ENCODE measurements around the gene PHLDA1. TPM values are rescaled to one million over a fixed set of nuclear protein-coding genes. Genes with fewer than 3 reads are reported as not detected.
"Not testable (repeated sequence)": the region's sequence is repeated elsewhere in the genome, so short reads cannot be mapped to it uniquely, and the experiment has no call there.

The PHLDA1 gene
- total and polyA plus RNA-seq, 2 experiments from 2014 or later = 11.7 to 21.6 TPM

- not testable (repeated sequence) for H2AFZ ChIP-seq
Observed at GRCh38 chr12:75983851-75984250, 47.7 kb downstream of the PHLDA1 start.

GRCh38 chr12:75982979-75983660, 48.5 kb downstream of the PHLDA1 start:
- Mint-ChIP-seq H3K9me3 (peaks cover 4% of the 10 kb centered on the region), H3K27ac (no peak overlapping the region)
- no peak for TF ChIP-seq REST (IDR thresholded peaks at IDR 0.05; ENCODE audit: unreplicated experiment)
- TF ChIP-seq JUNB (IDR thresholded peaks at IDR 0.05; ENCODE audit: unreplicated experiment) = no peak
- TF ChIP-seq ZNF114 (CRISPR knock-in tag; IDR thresholded peaks at IDR 0.05) = no peak
- TF ChIP-seq NANOG (IDR thresholded peaks at IDR 0.05; ENCODE audit: borderline replicate concordance) = no peak
- no peak for TF ChIP-seq CREB1 (CRISPR knock-in tag; IDR thresholded peaks at IDR 0.05; ENCODE audit: low read depth)
- TF ChIP-seq POLR2AphosphoS5 (IDR thresholded peaks at IDR 0.05; ENCODE audit: low read depth) = no peak
- no peak for TF ChIP-seq ZNF331 (CRISPR knock-in tag; IDR thresholded peaks at IDR 0.05; ENCODE audit: low read depth)
- no peak for TF ChIP-seq ETS1 (IDR thresholded peaks at IDR 0.05)
- no peak for TF ChIP-seq STAT1 (IDR thresholded peaks at IDR 0.05; ENCODE audit: unreplicated experiment)
- TF ChIP-seq ZNF462 (CRISPR knock-in tag; IDR thresholded peaks at IDR 0.05) = no peak

More at GRCh38 chr12:75983851-75984250, 47.7 kb downstream of the PHLDA1 start:
- H3F3A ChIP-seq (replicated peaks; ENCODE audit: low read depth); H3K4me3 ChIP-seq; H4K20me1 ChIP-seq (replicated peaks; ENCODE audit: insufficient read depth); H3K36me3 ChIP-seq (ENCODE audit: insufficient read depth); H3K27me3 Mint-ChIP-seq (ENCODE audit: insufficient read depth, low read depth, poor library complexity); H3K36me3 Mint-ChIP-seq (ENCODE audit: low read depth); H3K27ac Mint-ChIP-seq; H3K9me2 ChIP-seq (ENCODE audit: insufficient read depth); ATAC-seq; H3K4me3 Mint-ChIP-seq; H3K4me2 ChIP-seq; DNase-seq (ENCODE audit: low spot score); H3K27me3 ChIP-seq (ENCODE audit: insufficient read depth); H3K79me2 ChIP-seq (replicated peaks; ENCODE audit: insufficient read depth); H3K27ac ChIP-seq (ENCODE audit: low read depth): not testable (repeated sequence)
- Mint-ChIP-seq H3K4me1 (peaks cover 18% of the 10 kb centered on the region), H3K9me3 (peaks cover 12% of the 10 kb centered on the region)
- peaks cover 11% of the 10 kb centered on the region; the same call in 1 of the 2 replicates for H3K4me1 ChIP-seq (ENCODE audit: insufficient read depth)

More at GRCh38 chr12:75982979-75983660, 48.5 kb downstream of the PHLDA1 start:
- no peaks in the 10 kb centered on the region for H3K9me2 ChIP-seq (ENCODE audit: insufficient read depth)
- no peaks in the 10 kb centered on the region for H3F3A ChIP-seq (replicated peaks; ENCODE audit: low read depth)
- no peak overlapping the region for H3K27ac ChIP-seq (ENCODE audit: low read depth)
- peaks cover 18% of the 10 kb centered on the region; the same call in 1 of the 2 replicates for H3K4me1 ChIP-seq (ENCODE audit: insufficient read depth)
- peaks cover 23% of the 10 kb centered on the region for H3K4me1 Mint-ChIP-seq
- DNase-seq (ENCODE audit: low spot score) (no peak), ATAC-seq (no peak)
- no peak overlapping the region for H3K4me3 ChIP-seq
- H3K27me3 ChIP-seq (ENCODE audit: insufficient read depth) = no peaks in the 10 kb centered on the region
- peaks cover 2% of the 10 kb centered on the region for H3K27me3 Mint-ChIP-seq (ENCODE audit: insufficient read depth, low read depth, poor library complexity)
- H3K36me3 Mint-ChIP-seq (ENCODE audit: low read depth) = peaks cover 2% of the 10 kb centered on the region
- H4K20me1 ChIP-seq (replicated peaks; ENCODE audit: insufficient read depth) = no peaks in the 10 kb centered on the region
- no peaks in the 10 kb centered on the region for H3K79me2 ChIP-seq (replicated peaks; ENCODE audit: insufficient read depth)
- no peak overlapping the region for H3K4me3 Mint-ChIP-seq
- H2AFZ ChIP-seq = 0 out of 2 replicates have a peak overlapping the region, but pooled peaks have one; percentile 57
- no peak overlapping the region for H3K4me2 ChIP-seq
- no peaks in the 10 kb centered on the region for H3K36me3 ChIP-seq (ENCODE audit: insufficient read depth)
